Ishikawa (cell line): ENCODE data around the gene SDE2.

Experiments
- CEBPB ChIP-seq: IDR thresholded peaks from 2 replicates; pipeline ENCODE4 v1.6.1; 2012
- CREB1 ChIP-seq: IDR thresholded peaks from 2 replicates; pipeline ENCODE4 v1.6.1; 2012; ENCODE audit warnings: low read depth
- EGR1 ChIP-seq: IDR thresholded peaks from 2 replicates; pipeline ENCODE4 v1.6.1; 2012
- EP300 ChIP-seq: IDR thresholded peaks from 2 replicates; pipeline ENCODE4 v1.6.1; 2012; ENCODE audit warnings: borderline replicate concordance
- FOXM1 ChIP-seq: IDR thresholded peaks from 2 replicates; pipeline ENCODE4 v1.6.1; 2012; ENCODE audit warnings: low read depth, borderline replicate concordance
- NFIC ChIP-seq: IDR thresholded peaks from 2 replicates; pipeline ENCODE4 v1.6.1; 2012
- RAD21 ChIP-seq: IDR thresholded peaks from 2 replicates; pipeline ENCODE4 v1.6.1; 2012; ENCODE audit warnings: low read depth
- TAF1 ChIP-seq: IDR thresholded peaks from 2 replicates; pipeline ENCODE4 v1.6.1; 2012; ENCODE audit warnings: low read depth, mild to moderate bottlenecking
- TCF12 ChIP-seq: IDR thresholded peaks from 2 replicates; pipeline ENCODE4 v1.6.1; 2012; ENCODE audit warnings: low read depth
- TEAD4 ChIP-seq: IDR thresholded peaks from 2 replicates; pipeline ENCODE4 v1.6.1; 2012
- YY1 ChIP-seq: IDR thresholded peaks from 2 replicates; pipeline ENCODE4 v1.6.1; 2012; ENCODE audit warnings: low read depth
- ZBTB7A ChIP-seq: IDR thresholded peaks from 2 replicates; pipeline ENCODE4 v1.6.1; 2012; ENCODE audit warnings: low read depth
- TF ChIP-seq, protein P1 (sequence below): IDR thresholded peaks from 2 replicates; pipeline ENCODE4 v1.6.1; 2012
- TF ChIP-seq, protein P2 (sequence below): IDR thresholded peaks from 2 replicates; pipeline ENCODE4 v1.6.1; 2012; ENCODE audit warnings: low read depth, mild to moderate bottlenecking
- TF ChIP-seq, protein P3 (sequence below): IDR thresholded peaks from 2 replicates; pipeline ENCODE4 v1.6.1; 2012

Gene SDE2

DNA sequence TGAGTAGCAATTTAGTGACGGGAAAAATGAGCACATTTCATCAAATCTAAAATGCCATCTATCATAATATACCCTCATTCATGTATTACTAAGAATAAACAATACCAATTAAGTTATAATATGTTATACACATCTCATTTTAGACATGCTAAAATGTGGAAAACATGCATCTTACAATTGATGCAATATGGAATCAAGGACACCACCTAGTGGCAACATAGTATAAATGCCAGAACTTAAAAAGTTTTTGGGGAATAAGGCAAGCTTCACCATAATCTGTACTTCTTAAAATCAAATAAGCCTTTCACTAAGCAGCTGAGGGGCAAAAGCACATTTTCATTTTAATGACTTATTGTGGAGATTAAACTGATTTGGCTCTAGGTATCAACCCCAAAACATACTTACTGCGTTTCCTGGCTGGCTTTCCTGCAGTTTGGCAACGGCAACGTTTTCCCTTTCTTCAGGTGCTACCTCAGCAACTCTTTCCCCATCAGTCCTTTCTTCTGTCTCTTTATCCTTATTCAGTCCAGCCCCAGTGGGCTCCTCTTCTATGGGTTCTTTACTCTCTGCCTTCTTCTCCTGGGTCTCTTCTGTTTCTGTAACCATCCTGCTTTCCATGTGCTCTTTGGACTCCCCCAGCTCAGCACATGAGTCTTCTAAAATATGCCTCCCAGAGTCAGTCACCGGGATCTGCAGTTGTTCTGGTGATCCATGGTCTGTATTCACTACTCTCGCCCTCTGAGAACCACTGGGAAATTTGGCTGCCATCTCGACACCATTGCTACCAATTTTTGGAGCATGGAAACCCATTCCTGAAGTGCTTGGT lies 11.4 kb downstream of the SDE2 start:
- TF ChIP-seq, protein P1, sequence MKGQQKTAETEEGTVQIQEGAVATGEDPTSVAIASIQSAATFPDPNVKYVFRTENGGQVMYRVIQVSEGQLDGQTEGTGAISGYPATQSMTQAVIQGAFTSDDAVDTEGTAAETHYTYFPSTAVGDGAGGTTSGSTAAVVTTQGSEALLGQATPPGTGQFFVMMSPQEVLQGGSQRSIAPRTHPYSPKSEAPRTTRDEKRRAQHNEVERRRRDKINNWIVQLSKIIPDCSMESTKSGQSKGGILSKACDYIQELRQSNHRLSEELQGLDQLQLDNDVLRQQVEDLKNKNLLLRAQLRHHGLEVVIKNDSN = no peak
- peak; percentile 33; the same call in 1 of the 2 replicates for TF ChIP-seq CEBPB
- no peak for TF ChIP-seq NFIC
- no peak for TF ChIP-seq TAF1
- TF ChIP-seq YY1 = no peak
- TF ChIP-seq RAD21 = peak; percentile 53

DNA sequence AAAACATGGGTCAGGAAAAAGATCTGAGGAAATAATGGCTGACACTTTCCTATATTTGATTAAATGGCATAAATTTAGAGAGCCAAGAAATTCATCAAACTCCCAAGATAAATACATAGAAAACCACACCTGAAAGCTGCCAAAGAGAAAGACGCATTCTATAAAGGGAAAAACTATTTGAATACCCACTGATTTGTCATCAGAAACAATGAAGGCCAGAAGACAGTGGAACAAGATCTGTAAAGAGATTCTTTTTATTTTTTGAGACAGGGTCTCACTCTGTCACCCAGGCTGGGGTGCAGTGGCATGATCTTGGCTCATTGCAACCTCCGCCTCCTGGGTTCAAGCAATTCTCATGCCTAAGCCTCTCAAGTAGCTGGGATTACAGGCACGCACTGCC lies 17.4 kb downstream of the SDE2 start:
- TF ChIP-seq TCF12 (no peak), YY1 (no peak), ZBTB7A (no peak), CEBPB (no peak), NFIC (no peak), EP300 (no peak), FOXM1 (no peak), TEAD4 (no peak), RAD21 (no peak), CREB1 (no peak), EGR1 (no peak), TAF1 (no peak)
- TF ChIP-seq, protein P2, sequence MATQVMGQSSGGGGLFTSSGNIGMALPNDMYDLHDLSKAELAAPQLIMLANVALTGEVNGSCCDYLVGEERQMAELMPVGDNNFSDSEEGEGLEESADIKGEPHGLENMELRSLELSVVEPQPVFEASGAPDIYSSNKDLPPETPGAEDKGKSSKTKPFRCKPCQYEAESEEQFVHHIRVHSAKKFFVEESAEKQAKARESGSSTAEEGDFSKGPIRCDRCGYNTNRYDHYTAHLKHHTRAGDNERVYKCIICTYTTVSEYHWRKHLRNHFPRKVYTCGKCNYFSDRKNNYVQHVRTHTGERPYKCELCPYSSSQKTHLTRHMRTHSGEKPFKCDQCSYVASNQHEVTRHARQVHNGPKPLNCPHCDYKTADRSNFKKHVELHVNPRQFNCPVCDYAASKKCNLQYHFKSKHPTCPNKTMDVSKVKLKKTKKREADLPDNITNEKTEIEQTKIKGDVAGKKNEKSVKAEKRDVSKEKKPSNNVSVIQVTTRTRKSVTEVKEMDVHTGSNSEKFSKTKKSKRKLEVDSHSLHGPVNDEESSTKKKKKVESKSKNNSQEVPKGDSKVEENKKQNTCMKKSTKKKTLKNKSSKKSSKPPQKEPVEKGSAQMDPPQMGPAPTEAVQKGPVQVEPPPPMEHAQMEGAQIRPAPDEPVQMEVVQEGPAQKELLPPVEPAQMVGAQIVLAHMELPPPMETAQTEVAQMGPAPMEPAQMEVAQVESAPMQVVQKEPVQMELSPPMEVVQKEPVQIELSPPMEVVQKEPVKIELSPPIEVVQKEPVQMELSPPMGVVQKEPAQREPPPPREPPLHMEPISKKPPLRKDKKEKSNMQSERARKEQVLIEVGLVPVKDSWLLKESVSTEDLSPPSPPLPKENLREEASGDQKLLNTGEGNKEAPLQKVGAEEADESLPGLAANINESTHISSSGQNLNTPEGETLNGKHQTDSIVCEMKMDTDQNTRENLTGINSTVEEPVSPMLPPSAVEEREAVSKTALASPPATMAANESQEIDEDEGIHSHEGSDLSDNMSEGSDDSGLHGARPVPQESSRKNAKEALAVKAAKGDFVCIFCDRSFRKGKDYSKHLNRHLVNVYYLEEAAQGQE = no peak
- TF ChIP-seq, protein P3, sequence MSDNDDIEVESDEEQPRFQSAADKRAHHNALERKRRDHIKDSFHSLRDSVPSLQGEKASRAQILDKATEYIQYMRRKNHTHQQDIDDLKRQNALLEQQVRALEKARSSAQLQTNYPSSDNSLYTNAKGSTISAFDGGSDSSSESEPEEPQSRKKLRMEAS = no peak
- TF ChIP-seq, protein P1 = no peak

DNA sequence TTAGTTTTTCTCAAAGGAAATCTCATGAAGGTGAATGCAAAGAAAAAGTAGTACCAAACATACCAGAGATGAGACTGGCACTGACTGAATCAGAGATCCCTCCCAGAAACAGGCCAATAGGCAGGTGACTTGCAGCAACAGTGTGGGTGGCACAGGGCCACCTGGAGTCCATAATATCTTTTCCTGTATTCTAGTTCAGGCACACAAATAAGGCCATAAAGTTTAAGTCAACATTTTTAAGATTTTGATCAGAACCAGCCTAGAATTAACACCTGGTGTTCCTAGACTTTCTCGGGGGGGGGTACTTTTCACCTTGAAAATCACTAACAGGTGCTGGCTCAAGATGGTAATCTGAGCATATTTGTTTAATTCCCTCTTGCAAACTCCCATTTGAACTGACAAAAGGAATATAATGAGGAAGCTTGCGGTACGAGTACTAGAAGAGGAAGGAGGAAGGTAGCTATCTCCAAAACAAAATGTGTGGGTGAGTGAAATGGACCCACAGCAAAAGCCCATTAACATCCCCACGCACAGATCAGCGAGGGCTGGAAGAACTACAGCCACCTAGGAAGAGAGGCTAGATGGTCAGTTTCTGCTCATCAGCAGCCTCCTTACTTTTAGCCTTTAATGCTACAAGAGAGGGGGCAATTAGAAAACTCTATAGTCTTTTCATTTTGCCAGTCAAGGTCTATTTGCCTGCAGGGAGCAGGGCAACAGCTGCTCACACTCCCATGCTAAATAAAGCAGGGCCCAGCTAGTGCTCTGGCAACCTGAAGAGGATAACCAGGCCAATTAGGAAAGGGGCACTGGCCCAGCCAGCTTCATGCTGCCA lies 18.9 kb downstream of the SDE2 start:
- no peak for TF ChIP-seq TAF1

DNA sequence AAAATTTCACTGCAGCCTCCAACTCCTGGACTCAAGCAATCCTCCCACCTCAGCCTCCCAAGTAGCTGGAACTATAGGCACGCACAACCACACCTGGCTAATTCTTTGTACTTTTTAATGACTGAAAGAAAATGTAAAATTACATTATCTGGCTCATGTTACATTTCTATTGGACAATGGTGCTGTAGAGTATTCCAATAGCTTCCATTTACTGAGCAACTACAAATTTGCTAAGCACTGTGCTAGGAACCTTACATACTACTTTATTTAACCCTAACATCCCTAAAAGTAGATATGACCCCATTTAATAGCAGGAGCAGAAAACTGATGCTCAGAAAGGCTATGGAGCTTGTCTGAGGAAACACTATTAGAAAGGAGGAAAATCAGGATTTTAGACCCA lies 19.7 kb downstream of the SDE2 start:
- TF ChIP-seq, protein P3 = no peak
- no peak for TF ChIP-seq ZBTB7A
- TF ChIP-seq TAF1 = no peak
- no peak for TF ChIP-seq EGR1
- no peak for TF ChIP-seq FOXM1
- no peak for TF ChIP-seq RAD21
- no peak for TF ChIP-seq NFIC
- TF ChIP-seq, protein P2 = no peak
- no peak for TF ChIP-seq TCF12
- no peak for TF ChIP-seq CEBPB
- TF ChIP-seq YY1 = no peak
- no peak for TF ChIP-seq CREB1
- TF ChIP-seq TEAD4 = no peak
- TF ChIP-seq, protein P1 = no peak
